Sigmoid colon (tissue), 7 donors: ENCODE data around the gene SPPL2B. TPM values are rescaled to one million over a fixed set of nuclear protein-coding genes. Genes with fewer than 3 reads are reported as not detected.

ENCODE experiments used
- DNase-seq: peaks from one replicate; pipeline ENCODE4 v3.0.0-alpha.2; 2019
- H3K27ac ChIP-seq, 4 donors: fragments of 200-600 bp; sonication (generic); one replicate each; pipeline ENCODE4 v1.5.1; 2016 to 2019; ENCODE audit warnings: mild to moderate bottlenecking in 1 of 4
- H3K27me3 ChIP-seq, 3 donors: fragments of 200-600 bp; sonication (generic); one replicate each; pipeline ENCODE4 v1.5.1; 2019; ENCODE audit warnings: mild to moderate bottlenecking in 1 of 3
- H3K36me3 ChIP-seq, 4 donors: fragments of 200-600 bp; sonication (generic); one replicate each; pipeline ENCODE4 v1.5.1; 2016 to 2019
- H3K4me1 ChIP-seq, 4 donors: fragments of 200-600 bp; sonication (generic); one replicate each; pipeline ENCODE4 v1.5.1; 2017 to 2019
- H3K4me3 ChIP-seq, 4 donors: fragments of 200-600 bp; sonication (generic); one replicate each; pipeline ENCODE4 v1.5.1; 2017 to 2019; ENCODE audit warnings: mild to moderate bottlenecking in 2 of 4, moderate library complexity in 1 of 4
- H3K9me3 ChIP-seq, 4 donors: fragments of 200-600 bp in 3 of 4; sonication (generic) in 3 of 4; one replicate each; pipeline versions ENCODE4 v1.5.1 to v1.6.1; 2013 to 2019
- EP300 ChIP-seq, 4 donors: sonication (generic); formaldehyde crosslinking; IDR thresholded peaks; one replicate each; pipeline ENCODE4 v1.6.1; 2017; ENCODE audit warnings: antibody characterized with exemption in 4 of 4
- POLR2A ChIP-seq, 2 donors: fragments of 450-650 bp; IDR thresholded peaks; one replicate each; pipeline ENCODE4 v1.6.1; 2016; ENCODE audit warnings: antibody characterized with exemption in 2 of 2, mild to moderate bottlenecking in 2 of 2, moderate library complexity in 2 of 2
- POLR2AphosphoS5 ChIP-seq, 4 donors: sonication (generic); formaldehyde crosslinking; IDR thresholded peaks; one replicate each; pipeline ENCODE4 v1.6.1; 2017; ENCODE audit warnings: antibody characterized with exemption in 4 of 4
- WGBS, 2 donors: extraction: QIAGEN DNeasy Blood & Tissue Kit; methylation state at CpG; one replicate each; pipeline ENCODE4 v1.1.7; 2013; 5-methylcytosine and 5-hydroxymethylcytosine counted together
- intact Hi-C: fragments of 100-400 bp; cut with DNase I; formaldehyde crosslinking; loops from one replicate; pipeline ENCODE4 v1.15.1; 2023
- polyA plus RNA-seq, 3 donors: library from polyadenylated mRNA; stranded (reverse); fragments of 200-250 nt; gene quantifications; one replicate each; pipeline ENCODE4 v1.2.3, GENCODE V29; 2013
- total RNA-seq, 4 donors: library from RNA; depleted of rRNA; stranded (reverse); fragments of >200 nt; gene quantifications; one replicate each; pipeline ENCODE4 v1.1.0, GENCODE V29; 2016
- TF ChIP-seq, protein P1 (sequence below), 4 experiments: fragments of 450-650 bp in 3 of 4; fragments of 200-600 bp in 1 of 4; IDR thresholded peaks; one replicate each; pipeline ENCODE4 v1.5.1; 2016 to 2019; ENCODE audit warnings: antibody characterized with exemption in 4 of 4, mild to moderate bottlenecking in 3 of 4, moderate library complexity in 2 of 4
- donor health status: healthy with polysubstance abuse.
- donor health status: Bipolar disorder and iron deficiency.
- donor health status: healthy.

The SPPL2B gene
- total and polyA plus RNA-seq, 7 donors, result 6.0 to 145 (median 17.1) TPM

DNA sequence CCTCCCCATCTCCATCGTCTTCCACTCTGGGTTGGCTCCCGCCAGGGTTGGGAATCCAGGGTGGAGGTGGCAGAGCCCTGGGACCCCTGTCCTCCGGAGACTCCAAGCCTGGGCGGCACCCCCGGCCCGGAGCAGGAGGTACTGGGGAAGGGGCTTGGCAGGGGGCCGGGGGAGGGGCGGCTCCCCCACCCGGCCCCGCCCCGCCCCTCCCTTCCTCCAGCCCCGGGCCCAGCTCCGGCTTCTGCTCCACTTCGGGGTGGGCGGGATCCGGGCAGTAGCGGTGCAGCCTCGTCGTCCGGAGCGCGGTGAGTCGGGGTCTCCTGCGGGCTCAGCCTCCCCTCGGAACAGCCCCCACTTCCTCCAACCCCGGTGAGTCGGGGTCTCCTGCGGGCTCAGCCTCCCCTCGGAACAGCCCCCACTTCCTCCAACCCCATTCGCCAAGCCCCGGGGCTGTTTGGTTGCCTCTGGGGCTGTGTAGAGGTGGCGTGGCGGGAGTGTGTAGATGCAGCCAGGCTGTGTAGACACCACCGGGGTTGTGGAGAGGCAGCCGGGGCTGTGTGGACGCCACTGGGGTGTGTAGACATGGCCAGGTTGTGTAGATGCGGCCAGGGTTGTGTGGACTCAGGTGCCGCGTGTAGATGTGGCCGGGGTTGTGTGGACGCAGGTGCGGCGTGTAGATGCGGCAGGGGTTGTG, 31.7 kb downstream of the SPPL2B start, which contains the start of gene TMPRSS9:
TSS of gene TMPRSS9 (plus strand) at position 274 of the 694 bp plus-strand sequence. CDS start 29,521 bp downstream, outside the sequence.
- Histone ChIP-seq H3K9me3 (no peaks in the 10 kb centered on the region), H3K36me3 (no peaks in the 10 kb centered on the region), H3K4me3 (no peak within 1 kb of the TSS), H3K27me3 (peaks cover 10 to 54% (median 40%) of the 10 kb centered on the region in 3 donors), H3K4me1 (peaks cover 0 to 5% (median 0%) of the 10 kb centered on the region in 4 donors), H3K27ac (no peak within 1 kb of the TSS)
- 10 to 21% methylated on average over 43 to 44 of the region's 44 CpGs for WGBS, 2 donors
- intact Hi-C loops, result no loop called here
- no peak for TF ChIP-seq POLR2AphosphoS5 (IDR thresholded peaks at IDR 0.05)
- TF ChIP-seq, protein P1, sequence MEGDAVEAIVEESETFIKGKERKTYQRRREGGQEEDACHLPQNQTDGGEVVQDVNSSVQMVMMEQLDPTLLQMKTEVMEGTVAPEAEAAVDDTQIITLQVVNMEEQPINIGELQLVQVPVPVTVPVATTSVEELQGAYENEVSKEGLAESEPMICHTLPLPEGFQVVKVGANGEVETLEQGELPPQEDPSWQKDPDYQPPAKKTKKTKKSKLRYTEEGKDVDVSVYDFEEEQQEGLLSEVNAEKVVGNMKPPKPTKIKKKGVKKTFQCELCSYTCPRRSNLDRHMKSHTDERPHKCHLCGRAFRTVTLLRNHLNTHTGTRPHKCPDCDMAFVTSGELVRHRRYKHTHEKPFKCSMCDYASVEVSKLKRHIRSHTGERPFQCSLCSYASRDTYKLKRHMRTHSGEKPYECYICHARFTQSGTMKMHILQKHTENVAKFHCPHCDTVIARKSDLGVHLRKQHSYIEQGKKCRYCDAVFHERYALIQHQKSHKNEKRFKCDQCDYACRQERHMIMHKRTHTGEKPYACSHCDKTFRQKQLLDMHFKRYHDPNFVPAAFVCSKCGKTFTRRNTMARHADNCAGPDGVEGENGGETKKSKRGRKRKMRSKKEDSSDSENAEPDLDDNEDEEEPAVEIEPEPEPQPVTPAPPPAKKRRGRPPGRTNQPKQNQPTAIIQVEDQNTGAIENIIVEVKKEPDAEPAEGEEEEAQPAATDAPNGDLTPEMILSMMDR (IDR thresholded peaks at IDR 0.05), result no peak
- TF ChIP-seq POLR2A (IDR thresholded peaks at IDR 0.05), result no peak
- TF ChIP-seq EP300 (IDR thresholded peaks at IDR 0.05), result no peak
- no peak for DNase-seq

DNA sequence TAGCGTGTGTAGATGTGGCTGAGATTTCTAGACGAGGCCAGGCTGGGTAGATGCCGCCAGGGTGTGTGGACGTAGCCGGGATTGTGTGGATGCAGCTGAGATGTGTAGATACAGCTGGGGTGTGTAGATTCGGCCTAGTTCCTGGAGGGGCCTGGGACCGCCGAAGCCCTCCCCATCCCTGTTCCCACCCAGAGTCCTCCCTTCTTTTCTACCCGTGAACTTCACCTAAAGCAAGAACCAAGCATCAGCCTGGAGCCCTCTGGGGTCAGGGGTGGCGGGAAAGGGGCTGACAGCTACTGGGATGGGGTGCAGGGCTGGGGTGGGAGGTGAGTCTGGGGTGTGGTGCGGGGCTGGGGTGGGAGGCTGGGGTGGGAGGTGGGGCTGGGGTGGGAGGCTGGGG, 32.3 kb downstream of the SPPL2B start:
- no peaks in the 10 kb centered on the region for H3K9me3 ChIP-seq
- TF ChIP-seq, protein P1 (IDR thresholded peaks at IDR 0.05), result no peak
- no peak for TF ChIP-seq POLR2AphosphoS5 (IDR thresholded peaks at IDR 0.05)
- TF ChIP-seq POLR2A (IDR thresholded peaks at IDR 0.05), result no peak
- no peak for TF ChIP-seq EP300 (IDR thresholded peaks at IDR 0.05)
- intact Hi-C loops, result no loop called here
- no peak overlapping the region for H3K4me3 ChIP-seq
- no peak overlapping the region for H3K27ac ChIP-seq
- WGBS, 2 donors, result 19 to 68% methylated on average over 11 of the region's 11 CpGs
- no peaks in the 10 kb centered on the region for H3K36me3 ChIP-seq
- H3K4me1 ChIP-seq, result peaks cover 0 to 5% (median 0%) of the 10 kb centered on the region in 4 donors
- DNase-seq, result no peak
- peaks cover 10 to 59% (median 40%) of the 10 kb centered on the region in 3 donors for H3K27me3 ChIP-seq

DNA sequence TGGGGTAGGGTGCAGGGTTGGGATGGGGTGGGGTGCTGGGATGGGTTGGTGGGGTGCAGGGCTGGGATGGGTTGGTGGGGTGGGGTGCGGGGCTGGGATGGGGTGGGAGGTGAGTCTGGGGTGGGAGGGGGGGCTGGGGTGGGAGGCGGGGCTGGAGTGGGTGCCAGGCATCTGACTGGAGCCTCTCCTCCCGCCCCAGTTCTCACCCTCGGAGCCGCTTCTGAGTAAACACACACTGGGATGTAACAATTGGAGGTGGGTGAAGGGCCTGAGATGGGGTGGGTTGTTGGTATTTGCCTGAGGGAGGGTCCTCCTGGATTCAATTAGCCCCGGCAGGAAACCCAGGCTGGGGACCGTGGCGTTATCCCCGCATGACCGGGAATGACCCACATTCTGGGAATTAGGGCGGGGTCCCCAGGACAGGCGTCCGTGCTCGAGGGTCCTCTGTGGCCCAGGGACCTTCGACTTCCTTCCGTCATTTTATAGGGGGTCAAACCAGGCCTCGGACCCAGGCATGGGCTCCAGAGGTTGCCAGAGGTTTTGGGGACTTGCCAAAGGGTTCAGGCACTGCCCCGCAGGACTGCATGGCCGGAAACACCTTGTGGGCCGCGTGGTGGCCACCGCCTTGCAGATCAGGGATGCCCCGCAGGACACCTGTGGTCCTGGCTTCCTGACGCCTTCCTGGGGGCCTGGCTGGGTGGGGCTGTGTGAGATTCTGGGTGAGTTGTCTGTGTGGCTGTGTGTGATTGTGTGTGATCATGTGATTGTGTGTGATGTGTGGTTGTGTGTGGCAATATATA, 33.0 kb downstream of the SPPL2B start:
- Histone ChIP-seq H3K4me1 (peaks cover 0 to 5% (median 0%) of the 10 kb centered on the region in 4 donors), H3K9me3 (no peaks in the 10 kb centered on the region), H3K4me3 (no peak overlapping the region), H3K27ac (no peak overlapping the region), H3K36me3 (no peaks in the 10 kb centered on the region), H3K27me3 (peaks cover 10 to 59% (median 40%) of the 10 kb centered on the region in 3 donors)
- TF ChIP-seq, protein P1 (IDR thresholded peaks at IDR 0.05), result no peak
- TF ChIP-seq EP300 (IDR thresholded peaks at IDR 0.05) (no peak), POLR2A (IDR thresholded peaks at IDR 0.05) (no peak)
- WGBS, 2 donors, result 10 to 44% methylated on average over 24 of the region's 24 CpGs
- intact Hi-C loops, result no loop called here
- no peak for DNase-seq

DNA sequence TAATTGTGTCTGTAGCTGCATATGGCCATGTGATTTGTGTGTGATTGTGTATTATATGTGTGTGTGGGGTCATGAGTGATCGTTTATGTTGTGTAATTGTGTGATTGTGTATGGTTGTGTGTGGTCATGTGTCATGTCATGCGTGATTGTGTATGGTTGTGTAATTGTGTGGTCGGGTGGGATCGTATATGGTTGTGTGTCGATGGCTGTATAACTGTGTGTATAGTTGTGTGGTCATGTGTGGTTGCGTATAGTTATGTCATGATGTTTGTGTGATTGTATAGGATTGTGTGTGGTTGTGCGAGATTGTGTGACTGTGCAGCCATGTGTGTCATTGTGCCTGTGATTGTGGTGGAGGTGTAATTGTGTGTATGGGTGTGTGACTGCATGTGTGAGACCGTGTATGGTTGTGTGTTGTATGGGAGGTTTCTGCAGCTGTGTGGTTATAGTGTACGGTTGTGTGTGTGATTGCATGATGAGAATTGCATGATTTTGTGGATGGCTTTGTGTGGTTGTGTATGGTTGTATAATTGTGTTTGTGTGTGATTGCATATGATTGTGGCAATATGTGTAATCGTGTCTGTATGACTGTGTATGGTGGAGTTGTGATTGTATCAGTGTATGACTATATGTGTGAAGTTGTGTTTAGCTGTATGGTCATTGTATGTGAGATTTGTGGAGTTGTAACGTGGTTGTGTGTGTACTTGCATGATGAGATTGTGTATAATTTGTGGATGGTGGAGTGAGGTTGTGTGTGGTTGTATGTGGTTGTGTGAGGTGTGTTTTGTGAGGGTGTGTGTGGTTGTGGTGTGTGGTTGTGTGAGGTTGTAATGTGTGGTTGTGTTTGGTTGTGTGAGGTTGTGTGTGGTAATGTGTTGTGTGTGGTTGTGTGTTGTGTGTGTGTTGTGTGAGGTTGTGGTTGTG, 33.8 kb downstream of the SPPL2B start:
- TF ChIP-seq, protein P1 (IDR thresholded peaks at IDR 0.05), result no peak
- TF ChIP-seq EP300 (IDR thresholded peaks at IDR 0.05) (no peak), POLR2AphosphoS5 (IDR thresholded peaks at IDR 0.05) (no peak), POLR2A (IDR thresholded peaks at IDR 0.05) (no peak)
- Histone ChIP-seq H3K27me3 (peaks cover 10 to 59% (median 40%) of the 10 kb centered on the region in 3 donors), H3K36me3 (no peaks in the 10 kb centered on the region), H3K4me3 (no peak overlapping the region), H3K9me3 (no peaks in the 10 kb centered on the region), H3K27ac (no peak overlapping the region), H3K4me1 (peaks cover 0 to 5% (median 0%) of the 10 kb centered on the region in 4 donors)
- intact Hi-C loops, result no loop called here
- DNase-seq, result no peak
- WGBS, 2 donors, result 83 to 91% methylated on average over 11 of the region's 11 CpGs
